Mammary epithelial cell (primary cell): Measurements from ENCODE around the gene DEDD2.

Experiments used
- EZH2 ChIP-seq: IDR thresholded peaks from 2 replicates; pipeline ENCODE4 v1.6.1; 2012; ENCODE audit warnings: low read length, inconsistent platforms, borderline replicate concordance
- TF ChIP-seq, protein P1 (sequence below), 2 donors: IDR thresholded peaks in 1 of 2; conservative IDR thresholded peaks in 1 of 2; 2 replicates each; pipeline ENCODE4 v1.5.1; 2011 to 2012; ENCODE audit warnings: inconsistent platforms in 2 of 2, low read length in 2 of 2, mild to moderate bottlenecking in 2 of 2, control low read depth in 1 of 2, low read depth in 1 of 2; ENCODE audit not compliant: insufficient read depth in 1 of 2; ENCODE audit errors: extremely low read depth in 1 of 2

DNA sequence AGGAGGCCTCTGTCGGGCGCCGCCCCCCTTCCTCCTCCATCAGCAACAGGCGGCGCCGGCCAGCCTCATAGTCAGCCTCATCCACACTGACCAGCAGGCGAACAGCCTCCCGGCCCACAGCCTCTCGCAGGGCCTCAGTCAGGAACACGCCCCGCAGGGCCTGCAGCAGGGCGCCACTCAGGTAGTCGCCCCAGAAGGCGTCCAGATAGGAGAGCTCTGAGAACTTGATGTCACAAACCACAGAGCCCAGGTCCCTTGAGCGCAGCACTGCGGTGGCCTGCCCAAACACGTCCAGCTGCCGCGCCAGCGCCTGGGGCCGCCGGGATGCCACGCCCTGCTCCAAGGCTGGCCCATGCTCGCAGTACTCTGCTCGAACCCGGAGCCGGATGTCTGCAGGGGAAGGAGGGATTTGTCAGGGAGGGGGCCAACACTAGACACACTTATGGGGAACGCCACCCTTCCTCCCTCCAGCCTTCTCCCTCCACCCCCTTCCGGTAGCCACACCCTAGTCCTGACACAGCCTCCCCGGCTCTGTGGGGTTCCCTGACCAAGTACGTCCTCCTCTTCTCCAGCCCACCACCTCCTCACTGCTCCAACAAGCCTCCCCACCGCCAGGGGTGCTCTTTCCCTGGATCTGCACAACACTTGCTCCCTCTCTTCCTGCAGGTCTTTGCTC, 17.9 kb downstream of the DEDD2 start:
- TF ChIP-seq, protein P1, sequence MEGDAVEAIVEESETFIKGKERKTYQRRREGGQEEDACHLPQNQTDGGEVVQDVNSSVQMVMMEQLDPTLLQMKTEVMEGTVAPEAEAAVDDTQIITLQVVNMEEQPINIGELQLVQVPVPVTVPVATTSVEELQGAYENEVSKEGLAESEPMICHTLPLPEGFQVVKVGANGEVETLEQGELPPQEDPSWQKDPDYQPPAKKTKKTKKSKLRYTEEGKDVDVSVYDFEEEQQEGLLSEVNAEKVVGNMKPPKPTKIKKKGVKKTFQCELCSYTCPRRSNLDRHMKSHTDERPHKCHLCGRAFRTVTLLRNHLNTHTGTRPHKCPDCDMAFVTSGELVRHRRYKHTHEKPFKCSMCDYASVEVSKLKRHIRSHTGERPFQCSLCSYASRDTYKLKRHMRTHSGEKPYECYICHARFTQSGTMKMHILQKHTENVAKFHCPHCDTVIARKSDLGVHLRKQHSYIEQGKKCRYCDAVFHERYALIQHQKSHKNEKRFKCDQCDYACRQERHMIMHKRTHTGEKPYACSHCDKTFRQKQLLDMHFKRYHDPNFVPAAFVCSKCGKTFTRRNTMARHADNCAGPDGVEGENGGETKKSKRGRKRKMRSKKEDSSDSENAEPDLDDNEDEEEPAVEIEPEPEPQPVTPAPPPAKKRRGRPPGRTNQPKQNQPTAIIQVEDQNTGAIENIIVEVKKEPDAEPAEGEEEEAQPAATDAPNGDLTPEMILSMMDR (conservative IDR thresholded peaks at IDR 0.05 in 1 of 2, IDR thresholded peaks at IDR 0.05 in 1 of 2; ENCODE audit: extremely low read depth in 1 of 2, insufficient read depth in 1 of 2, low read depth in 1 of 2, low read length in 2 of 2) = peak; percentile 49 to 67
- TF ChIP-seq EZH2 = no peak
